ENCODE measurements around the gene CHIT1. TPM values are rescaled to one million over a fixed set of nuclear protein-coding genes. Genes with fewer than 3 reads are reported as not detected.

CHIT1 gene
- total RNA-seq, 1 experiment from 2014 or later, result not detected

- H3K27me3 ChIP-seq (ENCODE audit: insufficient read depth, low read length), result no peaks in the 10 kb centered on the region
- intact Hi-C loops (cut with micrococcal nuclease), result no loop called here
- no peak overlapping the region for H3K9ac ChIP-seq (ENCODE audit: low read length)
- POLR2A ChIA-PET, result interaction anchor here (0.7 kb wide), 1 partner anchor 264 kb away, joined by 4 read pairs; the partner anchor contains the start of gene TMEM183A
- H3K9me2 ChIP-seq (ENCODE audit: insufficient read depth), result no peaks in the 10 kb centered on the region
- H3K27ac ChIP-seq (ENCODE audit: low read depth, low read length), result no peak overlapping the region
- peak; percentile 96 for TF ChIP-seq YY1 (IDR thresholded peaks at IDR 0.05; ENCODE audit: extremely low read depth, insufficient replicate concordance, low read depth, low read length)
- no peak for TF ChIP-seq ZFX (IDR thresholded peaks at IDR 0.05)
- TF ChIP-seq POLR2AphosphoS5 (IDR thresholded peaks at IDR 0.05; ENCODE audit: low read depth, low read length), result 0 out of 2 replicates have a peak, but pooled peaks have one; percentile 39
- no peaks in the 10 kb centered on the region for H3K9me3 ChIP-seq (ENCODE audit: control insufficient read depth in 1 of 2, insufficient read depth in 1 of 2, low read depth in 1 of 2, low read length in 2 of 2)
- H3K36me3 ChIP-seq (ENCODE audit: control insufficient read depth in 1 of 2, insufficient read depth in 2 of 2, low read length in 2 of 2), result no peaks in the 10 kb centered on the region
- no peaks in the 10 kb centered on the region for H4K20me1 ChIP-seq (ENCODE audit: insufficient read depth)
- DNase-seq (ENCODE audit: low read depth, low spot score) (peak; percentile 54), ATAC-seq (peak; percentile 39)
- CTCF ChIA-PET, result interaction anchor here (0.7 to 5.6 kb wide), 9 partner anchors 8 to 249 kb away, joined by 4 to 185 read pairs (median 15); partner anchors contain the start of gene PPFIA4
- H2AFZ ChIP-seq (ENCODE audit: low read depth, low read length, poor library complexity, severe bottlenecking), result peak overlapping the region; percentile 84
- no peaks in the 10 kb centered on the region for H3K79me2 ChIP-seq (ENCODE audit: insufficient read depth, low read length)
- BruUV-seq (replicated peaks), result no TSS peak
- H3K4me2 ChIP-seq (ENCODE audit: low read length), result peak overlapping the region; percentile 12; the same call in 1 of the 2 replicates
- peaks cover 0 to 35% of the 10 kb centered on the region in 2 experiments; a peak in 2 of 4 replicates for H3K4me1 ChIP-seq (ENCODE audit: control insufficient read depth in 1 of 2, insufficient read depth in 2 of 2, low read length in 2 of 2)
- no peak overlapping the region for H3K4me3 ChIP-seq (replicated peaks in 1 of 2; ENCODE audit: low read depth in 1 of 2, low read length in 2 of 2)
- RAD21 ChIA-PET (ENCODE audit: low non-redundant PET in 1 of 2, low total read pairs in 2 of 2, uncharacterized antibody in 2 of 2, unreplicated experiment in 2 of 2), result interaction anchor here (1.2 to 1.3 kb wide), 2 partner anchors 169 to 232 kb away, joined by 3 to 5 read pairs; no protein-coding TSS in a partner anchor
Observed at GRCh38 chr1:203271018-203271743, 41.7 kb upstream of the CHIT1 start.

GRCh38 chr1:203270448-203270847, 41.0 kb upstream of the CHIT1 start:
- TF ChIP-seq RAD21 (IDR thresholded peaks at IDR 0.05; ENCODE audit: low read depth) (no peak), ELF1 (IDR thresholded peaks at IDR 0.05; ENCODE audit: borderline replicate concordance, low read depth) (no peak), ZBTB33 (IDR thresholded peaks at IDR 0.05; ENCODE audit: extremely low read depth, insufficient replicate concordance, low read length) (no peak), CTCF (IDR thresholded peaks at IDR 0.05 in 2 of 3, conservative IDR thresholded peaks at IDR 0.05 in 1 of 3; ENCODE audit: borderline replicate concordance in 1 of 3, insufficient read depth in 1 of 3, low read depth in 2 of 3, low read length in 2 of 3) (peak in 1 of 3 experiments; percentile 14; a peak in 1 of 6 replicates), TCF7L2 (IDR thresholded peaks at IDR 0.05; ENCODE audit: borderline replicate concordance, extremely low read depth, insufficient read depth, insufficient read length) (no peak), ZFX (IDR thresholded peaks at IDR 0.05) (no peak), EZH2phosphoT487 (IDR thresholded peaks at IDR 0.05; ENCODE audit: borderline replicate concordance) (no peak), JUND (IDR thresholded peaks at IDR 0.05) (no peak)
- Histone ChIP-seq H4K20me1 (ENCODE audit: insufficient read depth) (no peaks in the 10 kb centered on the region), H3K36me3 (ENCODE audit: control insufficient read depth in 1 of 2, insufficient read depth in 2 of 2, low read length in 2 of 2) (no peaks in the 10 kb centered on the region), H3K4me3 (replicated peaks in 1 of 2; ENCODE audit: low read depth in 1 of 2, low read length in 2 of 2) (no peak overlapping the region), H3K4me2 (ENCODE audit: low read length) (no peak overlapping the region), H3K9me3 (ENCODE audit: control insufficient read depth in 1 of 2, insufficient read depth in 1 of 2, low read depth in 1 of 2, low read length in 2 of 2) (no peaks in the 10 kb centered on the region), H3K9me2 (ENCODE audit: insufficient read depth) (no peaks in the 10 kb centered on the region), H2AFZ (ENCODE audit: low read depth, low read length, poor library complexity, severe bottlenecking) (peak overlapping the region; percentile 84), H3K79me2 (ENCODE audit: insufficient read depth, low read length) (no peaks in the 10 kb centered on the region), H3K27ac (ENCODE audit: low read depth, low read length) (no peak overlapping the region), H3K4me1 (ENCODE audit: control insufficient read depth in 1 of 2, insufficient read depth in 2 of 2, low read length in 2 of 2) (peaks cover 0 to 35% of the 10 kb centered on the region in 2 experiments; a peak in 2 of 4 replicates), H3K9ac (ENCODE audit: low read length) (no peak overlapping the region), H3K27me3 (ENCODE audit: insufficient read depth, low read length) (no peaks in the 10 kb centered on the region)
- DNase-seq (ENCODE audit: low read depth, low spot score), result no peak
- POLR2A ChIA-PET, result interaction anchor here (0.7 kb wide), 1 partner anchor 263 kb away, joined by 4 read pairs; the partner anchor contains the start of gene TMEM183A
- ATAC-seq, result no peak
- RAD21 ChIA-PET (ENCODE audit: low non-redundant PET in 1 of 2, low total read pairs in 2 of 2, uncharacterized antibody in 2 of 2, unreplicated experiment in 2 of 2), result interaction anchor here (0.6 to 1.3 kb wide), 3 partner anchors 28 to 231 kb away, joined by 3 to 5 read pairs (median 3); no protein-coding TSS in a partner anchor
- CTCF ChIA-PET, result interaction anchor here (0.7 to 5.6 kb wide), 9 partner anchors 9 to 248 kb away, joined by 4 to 185 read pairs (median 4); partner anchors contain the start of gene PPFIA4
- intact Hi-C loops (cut with micrococcal nuclease), result no loop called here
- BruUV-seq (replicated peaks), result no TSS peak

All from HCT116 (cell line).